ENCODE data around the gene ITM2C.

ITM2C gene

GRCh38 chr2:230893841-230894781 is 29.4 kb downstream of the ITM2C start:
- DNase-seq: peak in 1 of 2 donors; percentile 39

- no peak for DNase-seq
These were observed 31.0 kb downstream of the ITM2C start for GRCh38 chr2:230895536-230896345.

- DNase-seq: no peak
These were observed 31.8 kb downstream of the ITM2C start for GRCh38 chr2:230896346-230897115.

DNA sequence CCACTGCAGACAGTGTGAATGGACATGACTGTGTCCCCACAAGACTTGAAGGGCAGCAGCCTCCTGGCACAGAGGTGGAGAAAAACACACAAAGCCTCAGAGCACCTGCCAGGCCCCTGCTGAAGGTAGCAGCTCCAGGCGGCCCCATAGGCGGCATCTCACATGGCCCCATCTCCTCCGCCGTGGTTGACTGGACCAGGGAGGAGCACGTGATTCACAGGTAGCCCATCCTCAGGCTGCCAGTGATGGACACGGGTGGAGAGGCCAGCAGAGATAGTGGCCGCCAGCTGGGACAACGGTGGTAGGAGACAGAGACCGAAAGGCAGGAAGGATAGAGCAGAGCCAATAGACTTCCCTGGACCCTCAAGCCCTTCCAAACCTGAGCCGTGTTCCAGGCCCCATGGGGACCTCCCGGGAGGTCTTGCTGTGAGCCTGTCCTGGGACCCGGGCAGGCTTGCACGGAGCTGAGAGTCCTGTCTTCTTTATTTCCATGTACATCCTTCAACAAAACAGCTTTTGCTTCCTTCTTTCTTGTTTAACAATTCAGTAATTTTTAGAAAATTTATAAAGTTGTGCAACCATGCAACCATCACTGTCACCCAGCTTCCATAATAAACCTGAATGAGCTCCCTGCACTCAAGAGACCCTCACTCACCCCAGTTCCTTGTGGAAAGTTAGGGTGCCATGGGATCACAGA is 33.4 kb downstream of the ITM2C start:
- DNase-seq: no peak

- no peak for DNase-seq
These were observed 34.0 kb downstream of the ITM2C start for GRCh38 chr2:230898713-230899091.

DNA sequence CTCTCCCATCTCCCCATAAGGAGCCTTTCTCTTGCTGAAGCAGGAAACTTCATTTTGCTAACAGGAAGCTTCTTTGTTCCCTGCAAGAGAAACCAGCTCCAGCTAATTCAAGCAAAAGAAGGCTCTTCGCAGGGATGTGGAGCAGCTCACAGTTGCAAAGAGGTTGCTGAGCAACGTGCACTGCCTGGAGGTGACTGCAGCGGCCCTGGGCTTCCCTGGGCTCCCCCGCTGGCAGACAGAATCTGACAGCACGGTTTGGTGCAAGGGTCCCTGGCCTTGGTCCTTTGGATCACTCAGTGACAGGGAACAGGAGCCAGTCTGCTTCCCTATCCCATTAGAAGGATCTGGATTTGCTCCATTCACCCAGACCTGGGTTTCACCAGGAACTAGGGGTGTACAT is 34.5 kb downstream of the ITM2C start:
- no peak for DNase-seq

GRCh38 chr2:230899786-230900185 is 35.0 kb downstream of the ITM2C start:
- DNase-seq: no peak

DNA sequence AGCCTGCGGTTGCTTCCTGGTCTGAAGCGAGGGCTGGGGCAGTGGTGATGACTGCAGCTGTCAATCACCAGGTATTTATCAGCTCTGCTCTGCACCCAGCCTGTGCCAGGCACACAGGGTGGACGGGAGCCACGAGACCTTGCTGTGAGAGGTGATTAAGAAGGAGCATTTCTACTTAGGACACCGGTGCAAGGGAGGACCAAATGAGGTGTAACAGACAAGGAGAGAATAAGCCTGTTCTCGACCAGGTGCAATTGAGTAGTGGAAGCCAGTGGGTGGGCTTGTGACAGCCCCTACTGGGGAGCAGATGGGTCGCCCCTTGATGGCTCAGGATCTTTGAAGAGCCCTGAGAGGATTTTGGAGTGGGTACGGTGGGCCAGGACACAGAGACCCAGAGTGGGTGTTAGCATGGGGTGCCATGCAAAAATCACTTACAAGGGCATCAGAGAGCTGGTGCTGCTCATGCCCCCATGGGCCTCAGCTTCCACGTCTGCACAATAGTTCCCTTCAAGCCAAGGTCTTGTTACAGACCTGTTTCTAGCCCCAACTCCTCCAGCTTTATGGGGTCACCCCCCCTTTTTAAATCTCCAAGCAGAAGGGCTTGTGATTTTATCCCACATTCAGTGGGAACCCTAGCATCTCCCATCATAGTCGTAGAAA is 35.7 kb downstream of the ITM2C start:
- no peak for DNase-seq

- DNase-seq: no peak
These were observed 36.3 kb downstream of the ITM2C start for GRCh38 chr2:230901006-230901405.

GRCh38 chr2:230902180-230902899 is 37.6 kb downstream of the ITM2C start:
- peak; percentile 27 to 68 for DNase-seq

DNA sequence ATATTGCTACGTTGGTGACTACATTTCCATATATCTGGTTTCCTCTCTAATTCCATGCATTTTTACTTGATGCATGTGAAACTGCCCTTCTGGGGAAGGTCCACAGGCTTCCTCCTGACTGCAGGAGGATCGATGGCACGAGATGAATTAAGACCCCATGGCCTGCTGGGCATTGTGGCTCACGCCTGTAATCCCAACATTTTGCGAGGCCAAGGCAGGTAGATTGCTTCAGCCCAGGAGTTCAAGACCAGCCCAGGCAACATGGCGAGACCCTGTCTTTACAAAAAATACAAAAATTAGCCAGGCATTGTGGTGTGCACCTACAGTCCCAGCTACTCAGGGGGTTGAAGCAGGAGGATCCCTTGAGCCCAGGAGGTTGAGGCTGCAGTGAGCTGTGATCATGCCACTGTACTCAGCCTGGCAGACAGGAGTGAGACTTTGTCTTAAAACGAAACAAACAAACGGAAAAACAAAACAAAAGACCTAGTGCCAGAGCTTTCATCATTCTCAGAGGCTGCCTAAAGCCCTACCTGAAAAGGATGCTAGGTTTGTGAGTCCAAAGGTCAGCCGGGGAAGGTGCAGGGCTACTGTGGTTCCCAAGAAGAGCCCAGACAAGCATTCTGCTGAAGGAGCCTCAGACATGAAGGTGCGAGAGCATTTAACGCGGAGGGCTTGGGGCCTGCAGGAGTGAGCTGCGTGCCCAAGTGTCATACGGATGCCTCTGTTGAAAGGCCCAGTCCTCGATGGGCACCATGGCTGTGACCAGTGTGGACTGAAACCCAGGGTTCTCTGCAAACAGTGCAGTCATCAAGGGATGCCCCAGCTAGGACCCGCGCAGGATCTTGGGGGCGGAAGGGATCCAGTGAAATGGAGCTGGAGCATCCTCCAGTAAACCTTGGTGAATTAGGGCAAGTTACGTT is 38.7 kb downstream of the ITM2C start:
- no peak for DNase-seq

DNA sequence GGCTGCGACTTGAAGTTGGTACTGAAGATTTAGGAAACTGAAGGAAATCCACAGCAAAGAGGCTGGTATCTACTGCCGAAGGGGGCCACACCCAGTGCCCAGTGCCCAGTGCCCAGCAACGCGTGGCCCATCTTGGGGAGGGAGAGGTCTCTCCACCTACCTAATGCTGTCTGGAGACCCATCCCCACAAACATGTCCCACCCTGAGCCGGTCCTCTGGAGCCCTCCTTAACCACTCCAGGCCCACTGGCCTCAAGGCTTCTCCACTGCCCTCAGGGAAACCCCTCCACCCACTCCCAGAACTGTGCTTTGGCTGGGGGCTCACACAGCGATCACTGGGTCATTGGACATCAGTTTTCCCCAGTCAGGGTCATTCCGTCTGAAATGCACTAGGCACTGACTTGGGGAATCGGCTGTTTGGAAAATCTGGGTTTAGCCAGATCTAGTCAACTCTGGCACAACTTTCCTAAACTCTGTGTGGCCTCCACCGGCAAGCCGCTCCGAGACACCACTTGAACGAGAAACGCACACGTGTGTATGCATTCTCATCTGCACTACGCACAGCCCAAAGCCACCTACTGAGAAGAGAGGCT is 40.2 kb downstream of the ITM2C start:
- no peak for DNase-seq

GRCh38 chr2:230905448-230906421 is 41.0 kb downstream of the ITM2C start:
- peak; percentile 46 to 54 for DNase-seq

DNA sequence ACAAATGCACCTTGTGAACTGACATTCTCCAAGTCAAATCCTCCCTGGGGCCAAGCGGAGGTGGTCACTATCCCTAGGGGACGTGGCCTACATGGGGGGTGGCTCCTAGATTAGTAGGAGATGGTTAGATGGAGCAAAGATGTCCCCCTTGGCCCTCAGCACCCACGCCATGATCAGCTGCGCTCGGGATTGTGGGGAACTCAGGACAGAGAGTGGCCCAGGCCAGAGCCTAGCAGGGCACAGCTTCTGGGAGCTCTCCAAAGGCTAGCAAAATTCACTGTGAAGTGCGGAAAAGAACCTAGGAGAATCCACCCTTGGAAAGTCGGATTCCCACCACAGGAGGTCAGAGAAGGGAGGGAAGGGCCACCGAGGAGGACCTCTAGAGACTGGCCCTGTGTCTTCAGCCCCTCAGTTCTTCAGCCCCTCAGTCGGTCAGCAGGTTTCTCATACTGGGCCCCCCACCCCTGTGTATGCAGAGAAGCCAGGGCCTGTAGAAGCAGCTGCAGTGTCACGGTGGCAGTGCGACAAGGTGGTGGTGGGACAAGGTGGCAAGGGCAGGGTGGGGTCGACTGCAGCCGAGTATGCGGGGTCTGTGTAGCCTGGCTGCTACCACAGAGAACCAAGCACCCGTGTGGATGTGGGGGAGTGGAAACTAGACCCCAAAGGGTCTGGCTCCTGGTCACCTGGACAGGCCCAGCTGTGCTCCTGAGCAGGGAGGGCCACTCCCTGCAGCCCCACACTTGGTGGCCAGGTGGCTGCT is 41.9 kb downstream of the ITM2C start:
- DNase-seq: no peak

- DNase-seq: no peak
These were observed 42.8 kb downstream of the ITM2C start for GRCh38 chr2:230907361-230908091.

GRCh38 chr2:230908092-230908594 is 43.4 kb downstream of the ITM2C start:
- DNase-seq: no peak

Data from CD4-positive, alpha-beta T cell treated with Interferon alpha-2 for 1 hour (primary cell).